Colonic mucosa (tissue), 4 donors: ENCODE results near the gene TBPL1. TPM values are rescaled to one million over a fixed set of nuclear protein-coding genes. Genes with fewer than 3 reads are reported as not detected.
"Not testable (repeated sequence)": the region's sequence is repeated elsewhere in the genome, so short reads cannot be mapped to it uniquely, and the experiment has no call there.

Source experiments
- DNase-seq: peaks from one replicate; pipeline ENCODE4 v3.0.0-alpha.2; 2020
- H3K27ac ChIP-seq: fragments of 200-600 bp; one replicate; pipeline ENCODE4 v1.8.0; 2021
- H3K27me3 ChIP-seq: fragments of 200-600 bp; one replicate; pipeline ENCODE4 v1.8.0; 2021
- H3K36me3 ChIP-seq: fragments of 200-600 bp; one replicate; pipeline ENCODE4 v1.8.0; 2021
- H3K4me1 ChIP-seq: fragments of 200-600 bp; one replicate; pipeline ENCODE4 v1.8.0; 2021; ENCODE audit warnings: mild to moderate bottlenecking
- H3K4me3 ChIP-seq: fragments of 200-600 bp; one replicate; pipeline ENCODE4 v1.8.0; 2021
- H3K9ac ChIP-seq, 2 donors: one replicate each; pipeline ENCODE4 v1.7.0; 2013; ENCODE audit warnings: control low read depth in 2 of 2, low read depth in 2 of 2, low read length in 2 of 2
- H3K9me3 ChIP-seq: fragments of 200-600 bp; one replicate; pipeline ENCODE4 v1.8.0; 2021
- intact Hi-C: fragments of 100-400 bp; cut with DNase I; formaldehyde crosslinking; loops from one replicate; pipeline ENCODE4 v1.14.1; 2022
- total RNA-seq, 2 donors: library from RNA; stranded (reverse); fragmentation: NEBNext Ultra II Directional in 1 of 2; extraction: Animal tissue kit (Norgen Biotek cat#: 25700) in 1 of 2; gene quantifications; one replicate each; pipeline ENCODE4 v1.2.1, GENCODE V29; 2021
- TF ChIP-seq, protein P1 (sequence below): fragments of 200-600 bp; IDR thresholded peaks from one replicate; pipeline ENCODE4 v1.8.0; 2022; ENCODE audit warnings: antibody characterized with exemption, mild to moderate bottlenecking
- donor health status: healthy.
- donor health status: DM: no; HTN: no; CAD: no.
- donor health status: DM: no; HTN: no; CAD: no.

Gene TBPL1
- total RNA-seq, 2 donors from 2014 or later: 28.1 to 29.0 TPM

DNA sequence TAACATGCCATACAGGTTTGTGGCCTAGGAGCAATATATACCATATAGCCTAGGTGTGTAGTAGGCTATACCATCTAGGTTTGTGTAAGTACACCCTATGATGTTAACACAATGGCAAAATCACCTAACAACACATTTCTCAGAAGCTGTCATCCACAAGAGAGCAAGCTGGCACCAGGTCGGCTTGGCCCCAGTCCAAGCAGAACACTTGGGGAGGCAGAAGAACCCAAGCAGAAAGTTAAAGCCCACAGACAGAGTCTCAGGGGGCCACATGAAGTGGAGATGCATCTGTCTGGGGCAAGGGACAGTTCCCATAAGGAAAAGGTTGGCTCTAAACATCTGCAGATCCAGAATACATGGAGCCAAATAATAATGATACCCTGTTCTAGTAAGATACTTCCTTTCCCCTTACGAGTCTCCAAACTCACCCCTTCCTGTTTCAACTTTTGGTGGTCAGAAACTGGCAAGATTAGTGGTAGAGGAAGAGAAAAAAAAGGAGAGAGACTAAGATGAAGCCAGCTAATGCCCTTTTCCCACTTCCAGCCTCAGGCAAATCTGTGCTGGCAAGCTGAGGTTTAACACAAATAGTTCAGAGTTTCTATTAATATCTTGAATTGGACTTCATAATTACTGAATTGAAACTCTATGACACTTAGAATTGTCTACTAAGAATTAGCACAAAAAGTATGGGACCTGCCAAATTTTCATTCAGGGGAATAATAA, 34.7 kb upstream of the TBPL1 start:
- no peak overlapping the region for H3K4me3 ChIP-seq
- no peaks in the 10 kb centered on the region for H3K4me1 ChIP-seq
- H3K36me3 ChIP-seq: no peaks in the 10 kb centered on the region
- DNase-seq: no peak
- H3K9me3 ChIP-seq: no peaks in the 10 kb centered on the region
- no peak overlapping the region for H3K9ac ChIP-seq
- TF ChIP-seq, protein P1, sequence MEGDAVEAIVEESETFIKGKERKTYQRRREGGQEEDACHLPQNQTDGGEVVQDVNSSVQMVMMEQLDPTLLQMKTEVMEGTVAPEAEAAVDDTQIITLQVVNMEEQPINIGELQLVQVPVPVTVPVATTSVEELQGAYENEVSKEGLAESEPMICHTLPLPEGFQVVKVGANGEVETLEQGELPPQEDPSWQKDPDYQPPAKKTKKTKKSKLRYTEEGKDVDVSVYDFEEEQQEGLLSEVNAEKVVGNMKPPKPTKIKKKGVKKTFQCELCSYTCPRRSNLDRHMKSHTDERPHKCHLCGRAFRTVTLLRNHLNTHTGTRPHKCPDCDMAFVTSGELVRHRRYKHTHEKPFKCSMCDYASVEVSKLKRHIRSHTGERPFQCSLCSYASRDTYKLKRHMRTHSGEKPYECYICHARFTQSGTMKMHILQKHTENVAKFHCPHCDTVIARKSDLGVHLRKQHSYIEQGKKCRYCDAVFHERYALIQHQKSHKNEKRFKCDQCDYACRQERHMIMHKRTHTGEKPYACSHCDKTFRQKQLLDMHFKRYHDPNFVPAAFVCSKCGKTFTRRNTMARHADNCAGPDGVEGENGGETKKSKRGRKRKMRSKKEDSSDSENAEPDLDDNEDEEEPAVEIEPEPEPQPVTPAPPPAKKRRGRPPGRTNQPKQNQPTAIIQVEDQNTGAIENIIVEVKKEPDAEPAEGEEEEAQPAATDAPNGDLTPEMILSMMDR: no peak
- no peaks in the 10 kb centered on the region for H3K27me3 ChIP-seq
- intact Hi-C loops: loop anchor here (5.0 kb wide), 2 partner anchors 81 to 351 kb away; no protein-coding TSS in a partner anchor
- no peak overlapping the region for H3K27ac ChIP-seq

DNA sequence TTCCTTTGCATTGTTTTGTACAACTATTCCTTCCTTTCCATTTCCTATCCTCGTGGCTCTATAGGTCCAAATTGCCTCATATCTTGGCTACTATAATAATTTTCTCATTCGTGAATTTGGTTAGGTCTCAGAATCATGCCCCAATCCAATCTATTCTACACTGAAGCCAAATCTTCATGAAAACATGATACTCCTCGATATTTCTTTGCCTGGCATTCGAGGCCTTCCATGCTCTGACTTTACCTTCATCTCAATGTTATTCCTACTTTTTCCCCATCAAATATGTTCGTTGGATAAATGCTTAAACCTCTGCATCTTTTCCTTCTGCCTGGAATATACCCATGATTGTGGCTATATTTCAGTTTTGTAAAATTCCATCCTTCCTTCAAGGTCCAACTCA, 33.7 kb upstream of the TBPL1 start:
- TF ChIP-seq, protein P1: no peak
- Histone ChIP-seq H3K27ac (no peak overlapping the region), H3K4me1 (no peaks in the 10 kb centered on the region), H3K27me3 (no peaks in the 10 kb centered on the region), H3K9ac (no peak overlapping the region), H3K36me3 (no peaks in the 10 kb centered on the region), H3K4me3 (no peak overlapping the region), H3K9me3 (no peaks in the 10 kb centered on the region)
- no peak for DNase-seq
- intact Hi-C loops: loop anchor here (5.0 kb wide), 2 partner anchors 82 to 352 kb away; no protein-coding TSS in a partner anchor

DNA sequence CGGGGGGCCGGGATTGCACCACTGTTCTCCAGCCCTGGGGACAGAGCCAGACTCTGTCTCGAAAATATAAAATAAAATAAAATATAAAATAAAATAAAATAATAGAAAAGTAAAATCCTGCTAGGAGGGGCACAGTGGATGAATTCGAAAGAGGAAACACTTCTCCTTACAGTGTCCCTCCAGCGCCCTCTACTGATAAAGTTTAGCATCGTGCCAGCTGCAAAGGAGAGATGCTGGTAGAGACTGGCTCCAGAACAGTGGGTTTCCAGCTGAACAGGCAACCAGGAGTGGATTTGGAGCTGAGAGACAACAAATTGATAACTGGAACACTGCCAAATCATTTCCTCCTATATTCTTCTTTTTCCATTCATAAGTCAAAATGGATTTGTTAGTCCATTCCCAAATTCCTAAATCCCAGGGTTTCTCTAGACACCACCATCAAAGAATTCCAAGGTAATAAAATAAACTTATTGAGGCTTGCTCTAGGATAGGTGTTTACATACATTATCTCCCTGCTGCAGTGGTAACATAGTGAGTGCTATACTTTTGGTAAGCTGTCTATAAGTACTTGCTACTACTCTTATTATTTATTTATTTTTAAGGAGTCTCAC, 31.7 kb upstream of the TBPL1 start:
- H3K9me3 ChIP-seq: no peaks in the 10 kb centered on the region
- no peak overlapping the region for H3K4me3 ChIP-seq
- no peaks in the 10 kb centered on the region for H3K4me1 ChIP-seq
- no peak overlapping the region for H3K9ac ChIP-seq
- H3K36me3 ChIP-seq: no peaks in the 10 kb centered on the region
- DNase-seq: peak; percentile 86
- H3K27ac ChIP-seq: no peak overlapping the region
- TF ChIP-seq, protein P1: peak; percentile 82
- intact Hi-C loops: no loop called here
- H3K27me3 ChIP-seq: no peaks in the 10 kb centered on the region

DNA sequence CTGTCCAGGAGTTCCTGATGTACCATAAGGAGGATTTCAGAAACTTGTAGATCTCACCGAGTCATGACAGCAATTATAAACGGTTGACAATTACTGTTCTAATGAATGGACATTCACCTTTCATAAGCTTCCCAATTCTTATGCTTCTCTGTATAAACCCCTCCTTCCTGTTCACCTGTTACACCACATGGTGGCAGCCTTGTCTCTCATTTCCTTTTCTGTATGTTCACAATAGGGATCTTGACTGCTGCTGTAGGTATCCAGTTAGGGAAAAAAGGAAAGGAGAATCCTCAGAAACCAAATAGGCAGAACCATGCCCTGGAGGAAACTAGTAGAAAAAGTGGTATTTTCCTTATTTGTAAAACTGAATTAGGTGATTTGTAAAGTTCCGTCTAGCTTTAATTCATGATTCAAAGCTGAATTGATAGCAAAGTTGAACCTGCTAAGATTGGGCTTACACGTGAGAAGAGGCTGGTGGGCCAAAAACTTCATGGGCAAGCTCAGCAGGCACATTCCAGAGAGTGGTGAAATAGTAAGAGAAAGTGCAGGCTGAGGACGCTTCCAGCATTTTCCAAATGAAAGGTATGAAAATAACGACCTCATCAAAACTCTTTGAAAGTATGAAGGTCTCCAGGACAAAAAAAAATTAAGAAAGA, 29.0 kb upstream of the TBPL1 start:
- DNase-seq: peak; percentile 75
- H3K9ac ChIP-seq: no peak overlapping the region
- no peak overlapping the region for H3K27ac ChIP-seq

DNA sequence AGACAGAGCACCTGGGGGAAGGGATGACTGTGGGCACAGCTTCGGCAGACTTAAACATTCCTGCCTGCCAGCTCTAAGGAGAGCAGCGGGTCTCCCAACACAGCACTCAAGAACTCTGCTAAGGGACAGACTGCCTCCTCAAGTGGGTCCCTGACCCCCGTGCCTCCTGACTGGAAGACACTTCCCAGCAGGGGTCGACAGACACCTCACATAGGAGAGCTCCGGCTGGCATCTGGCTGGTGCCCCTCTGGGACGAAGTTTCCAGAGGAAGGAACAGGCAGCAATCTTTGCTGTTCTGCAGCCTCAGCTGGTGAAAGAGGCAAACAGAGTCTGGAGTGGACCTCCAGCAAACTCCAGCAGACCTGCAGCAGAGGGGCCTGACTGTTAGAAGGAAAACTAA, 21.8 kb upstream of the TBPL1 start:
- H3K27ac ChIP-seq, H3K9me3 ChIP-seq, DNase-seq, H3K27me3 ChIP-seq, H3K36me3 ChIP-seq, H3K4me3 ChIP-seq, H3K9ac ChIP-seq, H3K4me1 ChIP-seq, intact Hi-C loops: not testable (repeated sequence)

More for the DNA sequence above, 29.0 kb upstream of the TBPL1 start:
- TF ChIP-seq, protein P1: peak; percentile 85
- no peak overlapping the region for H3K4me3 ChIP-seq
- H3K9me3 ChIP-seq: no peaks in the 10 kb centered on the region
- no peaks in the 10 kb centered on the region for H3K27me3 ChIP-seq
- H3K36me3 ChIP-seq: no peaks in the 10 kb centered on the region
- H3K4me1 ChIP-seq: no peaks in the 10 kb centered on the region
- intact Hi-C loops: loop anchor here (1.0 kb wide), 1 partner anchor 173 kb away; no protein-coding TSS in a partner anchor

DNA sequence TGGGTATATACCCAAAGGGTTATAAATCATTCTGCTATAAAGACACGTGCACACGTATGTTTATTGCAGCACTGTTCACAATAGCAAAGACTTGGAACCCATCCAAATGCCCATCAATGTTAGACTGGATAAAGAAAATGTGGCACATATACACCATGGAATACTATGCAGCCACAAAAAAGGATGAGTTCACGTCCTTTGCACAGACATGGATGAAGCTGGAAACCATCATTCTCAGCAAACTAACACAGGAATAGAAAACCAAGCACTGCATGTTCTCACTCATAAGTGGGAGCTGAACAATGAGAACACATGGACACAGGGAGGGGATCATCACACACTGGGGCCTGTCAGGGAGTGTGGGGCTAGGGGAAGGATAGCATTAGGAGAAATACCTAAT, 16.7 kb upstream of the TBPL1 start:
- H3K4me1 ChIP-seq, H3K4me3 ChIP-seq, H3K27ac ChIP-seq, DNase-seq, H3K36me3 ChIP-seq, intact Hi-C loops, H3K9ac ChIP-seq, H3K27me3 ChIP-seq, H3K9me3 ChIP-seq: not testable (repeated sequence)
